ENCODE results near the gene FGD5. TPM values are rescaled to one million over a fixed set of nuclear protein-coding genes. Genes with fewer than 3 reads are reported as not detected.

Gene FGD5
- total and polyA plus RNA-seq, 2 experiments from 2014 or later, result 0.59 to 1.1 TPM

DNA sequence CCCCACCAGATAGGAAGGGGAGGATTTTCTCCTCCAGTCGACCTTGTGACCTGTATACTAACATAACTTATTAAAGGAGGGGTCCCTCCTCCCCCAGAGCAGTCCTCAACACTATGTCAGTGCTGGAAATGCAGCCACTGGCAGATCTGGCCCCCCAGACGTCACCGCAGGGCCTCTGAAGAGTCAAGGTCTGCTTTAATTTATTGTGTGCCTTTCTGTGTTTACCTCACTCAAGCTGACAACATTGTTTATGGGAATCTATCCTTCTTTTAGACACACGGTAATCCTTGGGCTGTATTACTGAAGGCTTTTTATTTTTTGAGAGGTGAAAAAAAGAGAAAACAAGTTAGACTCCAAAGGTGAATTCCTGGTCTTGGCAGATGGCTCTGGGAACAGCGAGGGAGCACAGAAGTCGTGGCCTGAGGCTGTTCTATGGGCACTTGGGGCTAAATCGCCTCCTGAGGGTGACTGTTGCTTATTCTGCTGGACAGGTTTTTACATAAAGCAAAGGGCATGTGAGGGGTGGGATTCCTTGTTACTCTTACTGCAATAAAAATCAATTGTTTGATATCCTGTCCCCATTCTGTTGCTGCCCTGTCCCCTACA is 115.2 kb downstream of the FGD5 start:
- Histone ChIP-seq H3K9me3 (ENCODE audit: low read depth) (no peaks in the 10 kb centered on the region), H3K4me3 (no peak overlapping the region), H3K4me1 (ENCODE audit: low read depth) (peaks cover 2% of the 10 kb centered on the region), H3K36me3 (no peaks in the 10 kb centered on the region), H3K27ac (no peak overlapping the region), H3K27me3 (no peaks in the 10 kb centered on the region)
- TF ChIP-seq CTCF (IDR thresholded peaks at IDR 0.05; ENCODE audit: low read depth, low read length), result no peak
- DNase-seq (ENCODE audit: low read depth in 1 of 2, low spot score in 1 of 2), result no peak

DNA sequence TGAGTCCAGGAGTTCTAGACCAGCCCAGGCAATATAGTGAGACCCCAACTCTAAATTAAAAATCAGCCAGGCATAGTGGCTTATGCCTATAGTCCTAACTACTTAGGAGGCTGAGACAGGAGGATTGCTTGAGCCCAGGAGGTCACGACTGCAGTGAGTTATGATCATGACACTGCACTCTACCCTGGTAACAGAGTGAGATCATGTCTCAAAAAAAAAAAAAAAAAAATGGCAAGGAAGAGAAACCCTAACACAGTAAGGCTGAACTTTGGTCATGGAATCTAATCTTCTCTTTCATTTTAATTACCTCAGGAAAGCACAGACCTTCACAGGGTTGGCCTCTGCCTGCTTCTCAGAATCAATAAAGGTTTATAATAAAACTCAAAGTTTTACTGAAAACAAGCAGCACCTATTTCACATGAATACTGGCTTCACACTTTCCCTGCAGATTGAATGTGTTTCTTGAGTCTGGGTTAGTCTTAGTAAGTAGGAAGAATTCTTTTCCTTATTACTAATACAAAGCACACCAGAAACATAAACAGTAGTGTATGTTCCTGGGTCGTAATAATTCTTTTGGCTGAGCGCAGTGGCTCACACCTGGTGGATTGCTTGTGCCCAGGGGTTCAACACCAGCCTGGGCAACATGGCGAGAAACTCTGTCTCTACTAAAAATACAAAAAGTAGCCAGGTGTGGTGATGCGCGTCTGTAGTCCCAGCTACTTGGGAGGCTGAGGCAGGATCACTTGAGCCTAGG is 117.0 kb downstream of the FGD5 start:
- H3K4me1 ChIP-seq (ENCODE audit: low read depth), result peaks cover 2% of the 10 kb centered on the region
- TF ChIP-seq CTCF (IDR thresholded peaks at IDR 0.05; ENCODE audit: low read depth, low read length), result no peak
- no peaks in the 10 kb centered on the region for H3K9me3 ChIP-seq (ENCODE audit: low read depth)
- H3K36me3 ChIP-seq, result no peaks in the 10 kb centered on the region
- no peak for DNase-seq (ENCODE audit: low read depth in 1 of 2, low spot score in 1 of 2)
- H3K4me3 ChIP-seq, result no peak overlapping the region
- no peaks in the 10 kb centered on the region for H3K27me3 ChIP-seq
- no peak overlapping the region for H3K27ac ChIP-seq

GRCh38 chr3:14938954-14939353 is 120.2 kb downstream of the FGD5 start:
- no peak overlapping the region for H3K4me3 ChIP-seq
- peaks cover 4% of the 10 kb centered on the region for H3K36me3 ChIP-seq
- no peak overlapping the region for H3K27ac ChIP-seq
- H3K9me3 ChIP-seq (ENCODE audit: low read depth), result no peaks in the 10 kb centered on the region
- no peaks in the 10 kb centered on the region for H3K27me3 ChIP-seq
- TF ChIP-seq CTCF (IDR thresholded peaks at IDR 0.05; ENCODE audit: low read depth, low read length), result no peak
- peaks cover under 1% of the 10 kb centered on the region for H3K4me1 ChIP-seq (ENCODE audit: low read depth)
- no peak for DNase-seq (ENCODE audit: low read depth in 1 of 2, low spot score in 1 of 2)

- no peaks in the 10 kb centered on the region for H3K27me3 ChIP-seq
- H3K4me3 ChIP-seq, result no peak overlapping the region
- peak overlapping the region; percentile 60 for H3K27ac ChIP-seq
- DNase-seq (ENCODE audit: low read depth in 1 of 2, low spot score in 1 of 2), result no peak
- H3K9me3 ChIP-seq (ENCODE audit: low read depth), result no peaks in the 10 kb centered on the region
- no peak for TF ChIP-seq CTCF (IDR thresholded peaks at IDR 0.05; ENCODE audit: low read depth, low read length)
- peaks cover 14% of the 10 kb centered on the region for H3K36me3 ChIP-seq
- peaks cover 9% of the 10 kb centered on the region for H3K4me1 ChIP-seq (ENCODE audit: low read depth)
Measured at GRCh38 chr3:14941871-14942270, 123.1 kb downstream of the FGD5 start.

GRCh38 chr3:14943042-14943441 is 124.3 kb downstream of the FGD5 start:
- peaks cover 14% of the 10 kb centered on the region for H3K36me3 ChIP-seq
- H3K27me3 ChIP-seq, result no peaks in the 10 kb centered on the region
- no peak overlapping the region for H3K4me3 ChIP-seq
- no peaks in the 10 kb centered on the region for H3K9me3 ChIP-seq (ENCODE audit: low read depth)
- no peak for DNase-seq (ENCODE audit: low read depth in 1 of 2, low spot score in 1 of 2)
- peaks cover 9% of the 10 kb centered on the region for H3K4me1 ChIP-seq (ENCODE audit: low read depth)
- no peak overlapping the region for H3K27ac ChIP-seq
- no peak for TF ChIP-seq CTCF (IDR thresholded peaks at IDR 0.05; ENCODE audit: low read depth, low read length)
